ENCODE measurements around the gene SERPINF2.
"Not testable (repeated sequence)": the region's sequence is repeated elsewhere in the genome, so short reads cannot be mapped to it uniquely, and the experiment has no call there.

SERPINF2 gene

DNA sequence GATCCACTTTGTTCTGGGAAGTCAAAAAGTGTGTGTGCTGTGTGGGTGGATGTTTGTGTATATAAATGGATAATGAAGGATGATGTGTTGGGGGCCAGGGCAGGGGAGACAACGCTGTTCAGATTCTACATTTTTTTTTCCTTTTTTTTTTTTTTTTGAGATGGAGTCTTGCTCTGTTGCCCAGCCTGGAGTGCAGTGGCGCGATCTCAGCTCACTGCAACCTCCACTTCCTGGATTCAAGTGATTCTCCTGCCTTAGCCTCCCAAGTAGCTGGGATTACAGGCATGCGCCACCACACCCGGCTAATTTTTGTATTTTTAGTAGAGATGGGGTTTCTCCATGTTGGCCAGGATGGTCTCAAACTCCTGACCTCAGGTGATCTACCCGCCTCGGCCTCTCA is 22.0 kb downstream of the SERPINF2 start:
- DNase-seq, result not testable (repeated sequence)

DNA sequence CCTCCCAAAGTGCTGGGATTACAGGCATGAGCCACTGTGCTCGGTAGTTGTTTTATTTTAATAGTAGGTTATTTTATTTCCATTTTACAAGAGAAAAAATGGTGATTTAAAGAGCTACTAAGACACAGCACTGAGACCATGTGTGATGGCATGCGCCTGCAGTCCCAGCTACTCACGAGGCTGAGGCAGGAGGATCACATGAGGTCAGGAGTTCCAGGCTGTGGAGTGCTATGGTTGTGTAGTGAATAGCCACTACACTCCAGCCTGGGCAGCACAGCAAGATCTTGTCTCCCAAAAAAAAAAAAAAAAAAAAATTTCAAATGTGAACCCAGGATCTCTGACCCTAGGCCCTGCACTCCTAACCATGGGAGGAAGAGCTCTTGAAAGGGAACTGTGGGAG is 22.9 kb downstream of the SERPINF2 start:
- no peak for DNase-seq

DNA sequence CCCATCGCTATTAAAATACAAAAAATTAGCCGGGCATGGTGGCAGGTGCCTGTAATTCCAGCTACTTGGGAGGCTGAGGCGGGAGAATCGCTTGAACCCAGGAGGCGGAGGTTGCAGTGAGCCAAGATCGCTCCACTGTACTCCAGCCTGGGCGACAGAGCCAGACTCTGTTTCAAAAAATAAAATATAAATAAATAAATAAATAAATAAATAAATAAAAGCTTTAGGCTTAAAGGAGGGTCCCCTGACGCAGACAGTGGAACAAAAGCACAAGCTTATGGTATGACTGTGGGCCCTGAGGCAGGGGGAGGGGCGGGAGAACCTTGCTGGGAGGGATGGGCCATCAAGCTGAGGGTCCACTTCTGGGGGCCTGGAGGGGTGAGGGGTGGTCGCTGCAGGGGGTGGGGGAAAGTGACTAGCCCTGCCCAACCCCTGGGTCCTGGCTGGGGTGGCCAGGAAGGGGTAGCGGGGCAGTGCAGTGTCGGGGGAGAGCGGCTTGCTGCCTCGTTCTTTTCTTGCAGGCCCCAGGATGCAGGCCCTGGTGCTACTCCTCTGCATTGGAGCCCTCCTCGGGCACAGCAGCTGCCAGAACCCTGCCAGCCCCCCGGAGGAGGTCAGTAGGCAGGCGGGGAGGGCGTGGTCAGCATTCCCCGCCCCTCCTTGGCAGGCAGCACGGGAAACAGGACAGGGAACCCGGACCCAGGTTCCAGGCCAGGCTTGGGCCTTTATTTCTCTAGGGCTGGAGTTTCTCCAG is 23.9 kb downstream of the SERPINF2 start:
- DNase-seq, result no peak

DNA sequence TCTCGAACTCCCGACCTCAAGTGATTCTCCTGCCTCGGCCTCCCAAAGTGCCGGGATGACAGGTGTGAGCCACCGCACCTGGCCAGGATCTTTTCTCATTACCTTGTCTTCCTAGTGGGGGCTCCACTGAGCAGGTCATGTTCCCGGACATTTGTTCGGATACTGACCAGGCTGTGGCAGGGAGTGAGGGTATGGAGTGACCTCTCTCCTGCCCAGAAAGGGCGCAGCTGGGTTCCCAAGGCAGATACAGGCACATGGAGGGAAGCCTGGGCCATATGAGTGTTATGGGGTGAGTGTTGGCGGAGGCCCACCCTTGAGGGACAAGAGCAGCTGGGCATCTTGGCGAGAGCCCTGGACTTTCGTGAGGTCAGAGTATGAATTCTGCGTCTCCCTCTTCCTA is 24.7 kb downstream of the SERPINF2 start:
- no peak for DNase-seq

DNA sequence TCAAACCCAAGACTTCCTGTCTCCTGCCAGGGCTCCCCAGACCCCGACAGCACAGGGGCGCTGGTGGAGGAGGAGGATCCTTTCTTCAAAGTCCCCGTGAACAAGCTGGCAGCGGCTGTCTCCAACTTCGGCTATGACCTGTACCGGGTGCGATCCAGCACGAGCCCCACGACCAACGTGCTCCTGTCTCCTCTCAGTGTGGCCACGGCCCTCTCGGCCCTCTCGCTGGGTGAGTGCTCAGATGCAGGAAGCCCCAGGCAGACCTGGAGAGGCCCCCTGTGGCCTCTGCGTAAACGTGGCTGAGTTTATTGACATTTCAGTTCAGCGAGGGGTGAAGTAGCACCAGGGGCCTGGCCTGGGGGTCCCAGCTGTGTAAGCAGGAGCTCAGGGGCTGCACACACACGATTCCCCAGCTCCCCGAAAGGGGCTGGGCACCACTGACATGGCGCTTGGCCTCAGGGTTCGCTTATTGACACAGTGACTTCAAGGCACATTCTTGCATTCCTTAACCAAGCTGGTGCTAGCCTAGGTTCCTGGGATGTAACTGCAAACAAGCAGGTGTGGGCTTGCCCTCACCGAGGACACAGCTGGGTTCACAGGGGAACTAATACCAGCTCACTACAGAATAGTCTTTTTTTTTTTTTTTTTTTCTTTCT is 27.3 kb downstream of the SERPINF2 start:
- no peak for DNase-seq

DNA sequence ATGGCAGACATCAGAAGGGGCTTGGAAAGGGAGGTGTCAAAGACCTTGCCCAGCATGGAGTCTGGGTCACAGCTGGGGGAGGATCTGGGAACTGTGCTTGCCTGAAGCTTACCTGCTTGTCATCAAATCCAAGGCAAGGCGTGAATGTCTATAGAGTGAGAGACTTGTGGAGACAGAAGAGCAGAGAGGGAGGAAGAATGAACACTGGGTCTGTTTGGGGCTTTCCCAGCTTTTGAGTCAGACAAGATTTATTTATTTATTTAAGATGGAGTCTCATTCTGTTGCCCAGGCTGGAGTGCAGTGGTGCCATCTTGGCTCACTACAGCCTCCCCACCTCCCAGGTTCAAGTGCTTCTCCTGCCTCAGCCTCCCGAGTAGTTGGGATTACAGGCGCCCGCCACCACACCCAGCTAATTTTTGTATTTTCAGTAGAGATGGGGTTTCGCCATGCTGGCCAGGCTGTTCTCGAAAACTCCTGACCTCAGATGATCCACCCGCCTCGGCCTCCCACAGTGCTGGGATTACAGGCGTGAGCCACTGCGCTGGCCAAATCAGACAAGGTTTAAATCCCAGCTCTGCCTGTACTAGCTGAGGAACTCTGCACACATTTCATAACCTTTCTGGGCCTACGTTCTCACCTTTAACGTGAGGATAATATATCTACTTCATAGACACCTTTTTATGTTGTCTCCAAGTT is 30.5 kb downstream of the SERPINF2 start:
- DNase-seq, result not testable (repeated sequence)

DNA sequence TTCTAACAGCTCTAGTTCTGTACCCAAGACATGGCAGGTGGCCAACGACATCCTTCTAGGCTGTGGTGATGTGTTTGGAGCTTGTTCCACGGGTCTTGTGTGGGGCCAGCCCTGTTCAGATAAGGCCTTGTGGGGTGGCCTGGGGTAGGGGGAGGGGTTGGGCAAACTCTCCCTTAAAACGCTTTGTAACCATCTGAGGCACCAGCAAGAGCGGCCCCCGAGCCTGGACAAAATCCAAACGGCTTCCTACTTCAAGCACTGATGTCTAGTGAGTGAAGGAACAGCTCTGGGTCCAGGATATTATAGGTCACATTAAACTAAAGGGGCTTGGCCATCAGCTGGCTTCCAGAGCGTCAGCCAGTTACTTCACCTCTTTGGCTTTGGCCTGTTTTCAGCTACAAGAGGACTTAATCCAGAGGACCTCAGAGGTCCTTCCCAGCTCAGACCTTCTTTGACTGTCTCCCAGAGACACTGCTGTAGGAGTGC is 31.1 kb downstream of the SERPINF2 start:
- no peak for DNase-seq

DNA sequence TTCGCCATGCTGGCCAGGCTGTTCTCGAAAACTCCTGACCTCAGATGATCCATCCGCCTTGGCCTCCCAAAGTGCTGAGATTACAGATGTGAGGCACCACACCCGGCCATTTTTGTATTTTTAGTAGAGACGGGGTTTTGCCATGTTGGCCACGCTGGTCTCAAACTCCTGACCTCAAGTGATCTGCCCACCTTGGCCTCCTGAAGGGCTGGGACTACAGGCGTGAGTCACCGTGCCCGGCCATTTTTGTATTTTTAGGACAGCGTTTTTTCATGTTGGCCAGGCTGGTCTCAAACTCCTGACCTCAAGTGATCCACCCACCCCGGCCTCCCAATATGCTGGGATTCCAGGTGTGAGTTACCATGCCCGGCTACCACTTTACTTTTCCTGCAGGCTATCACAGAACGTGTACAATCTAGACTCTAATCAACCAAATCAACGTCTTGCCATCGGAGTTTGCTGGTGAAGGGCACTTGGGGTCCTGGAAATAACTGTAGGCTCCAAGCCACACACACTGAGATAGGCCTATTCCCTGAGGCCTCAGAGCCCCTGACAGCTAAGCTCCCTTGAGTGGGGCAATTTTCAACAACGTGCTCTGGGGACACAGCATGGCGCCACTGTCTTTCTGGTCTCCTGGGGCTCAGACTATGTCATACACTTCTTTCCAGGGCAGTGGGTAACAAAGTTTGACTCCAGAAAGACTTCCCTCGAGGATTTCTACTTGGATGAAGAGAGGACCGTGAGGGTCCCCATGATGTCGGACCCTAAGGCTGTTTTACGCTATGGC is 31.9 kb downstream of the SERPINF2 start:
- DNase-seq, result no peak

DNA sequence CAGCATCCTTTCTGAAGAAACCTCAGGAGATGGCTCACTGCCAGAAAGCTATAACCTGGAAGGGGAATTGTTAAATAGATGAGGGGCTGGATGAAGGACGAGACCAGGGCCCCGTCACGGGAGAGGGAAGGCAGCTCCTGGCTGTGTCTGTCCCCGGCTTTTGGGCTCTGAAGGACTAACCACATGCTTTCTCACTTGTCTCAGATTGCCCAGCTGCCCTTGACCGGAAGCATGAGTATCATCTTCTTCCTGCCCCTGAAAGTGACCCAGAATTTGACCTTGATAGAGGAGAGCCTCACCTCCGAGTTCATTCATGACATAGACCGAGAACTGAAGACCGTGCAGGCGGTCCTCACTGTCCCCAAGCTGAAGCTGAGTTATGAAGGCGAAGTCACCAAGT is 33.7 kb downstream of the SERPINF2 start:
- DNase-seq, result no peak

DNA sequence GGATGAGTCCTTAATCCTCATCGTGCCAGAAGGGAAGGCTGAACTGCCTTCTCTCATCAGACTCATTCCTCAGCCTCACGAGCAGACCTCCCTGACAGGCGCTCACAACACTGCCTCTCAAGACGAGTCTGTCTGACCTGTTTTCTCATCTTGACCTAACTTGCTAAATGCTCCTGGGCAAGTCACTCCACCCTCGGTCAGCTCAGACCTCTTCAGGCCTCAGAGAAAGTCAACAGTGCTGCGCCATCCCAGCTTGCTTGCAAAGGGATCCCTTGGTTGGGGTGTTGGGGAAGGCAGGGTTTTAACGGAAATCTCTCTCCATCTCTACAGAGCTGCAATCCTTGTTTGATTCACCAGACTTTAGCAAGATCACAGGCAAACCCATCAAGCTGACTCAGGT is 34.2 kb downstream of the SERPINF2 start:
- DNase-seq, result no peak

DNA sequence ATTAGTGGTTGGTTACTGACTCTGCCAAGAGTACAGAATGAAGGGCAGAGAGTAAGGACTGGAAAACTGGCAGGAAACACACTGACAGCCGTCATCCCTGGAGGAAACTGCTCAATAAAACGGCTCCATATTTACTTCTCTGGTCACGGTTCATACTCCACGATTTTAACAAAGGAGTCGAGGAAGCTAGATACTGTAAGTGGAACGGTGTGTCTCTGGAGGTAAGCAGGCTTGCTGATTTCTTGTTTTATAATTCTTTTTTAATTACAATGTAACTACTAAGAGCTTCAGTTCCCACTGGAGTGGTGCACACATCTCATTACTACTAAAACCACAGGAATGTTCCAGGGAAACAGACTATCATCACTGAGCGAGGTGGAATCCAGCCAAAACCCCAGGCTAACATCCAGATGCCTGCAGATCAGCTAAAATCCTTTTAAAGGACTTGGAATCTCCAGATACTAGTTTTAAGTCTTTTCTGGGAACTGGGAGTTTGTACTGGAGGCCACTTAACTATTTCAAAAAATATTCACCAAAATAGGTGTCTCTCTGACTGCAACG is 37.0 kb downstream of the SERPINF2 start:
- no peak for DNase-seq

DNA sequence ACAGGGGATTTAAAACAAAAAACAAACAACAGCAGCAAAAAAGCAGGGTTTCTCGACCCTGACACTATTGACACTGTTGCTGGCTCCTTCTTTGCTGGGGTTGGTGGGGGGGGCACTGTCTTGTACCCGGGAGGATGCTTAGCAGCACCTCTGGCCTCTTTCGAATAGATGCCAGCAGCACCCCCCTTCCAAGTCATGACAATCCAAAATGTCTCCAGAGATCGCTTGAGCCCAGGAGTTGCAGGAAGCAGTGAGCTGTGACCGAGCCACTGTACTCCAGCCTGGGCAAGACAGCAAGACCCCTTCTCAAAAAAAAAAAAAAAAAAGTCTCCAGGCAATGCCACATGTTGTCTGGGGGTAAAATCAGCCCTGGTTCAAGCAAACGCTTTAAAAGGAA is 39.5 kb downstream of the SERPINF2 start:
- DNase-seq, result no peak

DNA sequence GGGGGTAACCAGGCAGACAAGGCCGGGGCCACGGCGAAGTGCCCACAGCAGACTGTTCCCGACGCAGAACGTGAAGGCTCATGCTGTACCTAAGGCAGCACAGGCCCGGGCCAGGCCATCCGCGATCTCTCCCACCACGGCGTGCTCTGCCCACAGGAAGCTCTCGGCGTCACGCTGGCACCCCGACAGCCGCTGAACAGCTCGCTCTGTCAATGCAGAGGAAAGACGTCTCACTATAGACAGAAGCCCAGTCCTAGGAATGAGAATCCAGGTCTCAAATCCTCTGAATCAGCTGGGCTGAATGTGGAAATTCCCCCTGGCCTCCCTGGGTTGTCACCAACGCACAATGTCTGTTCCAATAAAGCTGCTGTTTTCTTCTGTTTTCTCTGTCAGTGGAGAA is 40.6 kb downstream of the SERPINF2 start:
- DNase-seq, result no peak

DNA sequence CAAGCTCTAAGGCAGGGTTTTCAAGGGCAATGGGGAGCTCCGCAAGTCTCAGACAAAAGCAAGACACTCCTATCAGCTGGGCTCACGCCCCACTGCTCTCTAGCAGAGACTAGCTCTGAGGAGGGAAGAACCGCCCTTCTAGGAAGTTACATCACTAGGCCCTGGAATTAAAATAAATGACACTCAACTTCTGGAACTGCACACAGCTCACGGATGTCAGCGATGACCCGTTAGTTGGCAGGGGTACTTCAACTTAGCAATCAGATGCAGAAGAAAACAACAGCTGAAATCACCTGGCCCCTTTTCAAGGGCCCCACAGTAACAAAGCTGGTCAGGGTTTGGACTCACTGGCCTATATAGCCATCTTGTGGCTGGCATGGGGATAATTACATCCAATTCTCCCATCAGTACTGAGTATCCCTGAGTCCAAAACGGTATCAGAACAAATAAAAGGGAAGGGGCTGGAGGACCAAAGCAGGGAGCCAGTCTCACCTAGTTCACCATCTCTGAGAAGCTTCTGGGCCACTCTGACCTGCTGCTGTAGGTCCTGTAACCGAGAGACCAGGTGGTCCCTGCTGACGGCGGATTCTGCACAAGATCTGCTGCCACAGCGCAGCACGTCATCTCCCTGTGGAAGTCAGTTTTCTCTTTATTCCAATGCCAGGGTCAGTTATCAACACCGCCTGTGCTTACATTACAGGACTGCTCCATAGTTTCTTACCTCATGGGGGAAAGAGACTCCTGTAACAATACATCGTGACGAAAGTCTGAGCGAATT is 41.4 kb downstream of the SERPINF2 start:
- no peak for DNase-seq

DNA sequence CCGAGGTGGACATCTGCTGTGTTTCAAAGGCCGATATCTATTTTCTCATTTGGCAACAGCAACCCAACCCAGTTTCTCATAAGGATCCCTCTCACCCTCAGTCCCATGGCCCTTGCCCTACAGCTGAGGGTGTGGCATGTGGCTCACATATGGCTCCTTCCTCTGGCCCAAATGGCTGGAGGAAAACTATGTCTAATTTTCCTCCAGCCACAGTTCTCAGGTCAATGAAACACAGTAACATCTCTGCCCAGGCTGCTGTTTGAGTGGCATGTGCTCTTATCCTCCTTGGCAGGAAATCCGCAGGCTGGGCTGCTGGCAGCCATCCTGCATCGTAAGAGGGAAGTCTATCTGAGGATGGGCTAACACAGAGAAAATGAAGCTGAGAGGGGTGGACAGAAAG is 43.3 kb downstream of the SERPINF2 start:
- DNase-seq, result no peak

DNA sequence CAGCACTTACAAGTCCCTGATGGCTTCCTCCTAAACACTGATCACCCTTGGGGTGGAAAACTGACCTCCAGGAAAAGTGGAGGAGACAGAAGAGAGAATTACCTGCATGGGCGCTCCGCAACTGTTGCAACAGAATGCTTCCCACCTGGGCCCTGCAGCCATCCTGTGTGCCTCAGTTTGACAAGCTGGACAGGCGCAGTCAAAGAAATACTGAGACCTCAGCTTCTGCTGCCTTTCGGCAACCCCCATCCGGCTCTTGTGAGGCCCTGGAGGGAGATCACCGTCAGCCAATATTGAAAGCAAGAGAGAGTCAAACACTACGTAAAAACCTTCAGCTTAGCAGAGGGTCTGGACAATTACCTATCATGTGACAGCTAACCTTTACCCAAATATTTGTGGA is 44.0 kb downstream of the SERPINF2 start:
- DNase-seq, result no peak

DNA sequence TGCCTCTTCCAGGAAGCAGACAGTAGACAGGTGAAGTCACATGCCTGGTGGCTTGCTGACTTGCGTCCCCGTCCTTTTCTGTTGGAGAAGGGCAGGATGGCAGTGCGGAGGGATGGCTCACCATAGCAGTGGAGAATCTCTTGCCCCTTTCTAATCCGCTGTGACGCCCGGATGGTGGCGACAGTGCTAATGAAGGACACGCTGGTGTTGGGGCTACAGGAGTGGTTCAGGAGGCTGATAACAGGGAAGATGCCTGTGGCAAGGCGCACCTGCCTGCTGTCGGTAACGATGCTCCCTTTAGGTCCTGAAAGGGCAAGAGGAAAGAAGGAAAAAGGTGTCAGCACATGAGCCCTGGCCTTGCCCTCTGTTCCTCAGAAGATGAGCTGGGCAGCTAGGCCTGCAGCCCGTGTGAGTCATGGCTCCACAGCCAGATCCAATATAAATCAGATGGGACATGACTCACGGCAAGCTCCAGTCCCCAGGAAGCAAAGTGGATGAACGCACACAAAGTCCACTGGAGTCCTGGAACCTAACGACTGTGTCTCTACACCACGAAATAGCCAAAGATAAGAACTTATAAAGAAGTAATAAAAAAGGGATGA is 44.7 kb downstream of the SERPINF2 start:
- DNase-seq, result no peak

DNA sequence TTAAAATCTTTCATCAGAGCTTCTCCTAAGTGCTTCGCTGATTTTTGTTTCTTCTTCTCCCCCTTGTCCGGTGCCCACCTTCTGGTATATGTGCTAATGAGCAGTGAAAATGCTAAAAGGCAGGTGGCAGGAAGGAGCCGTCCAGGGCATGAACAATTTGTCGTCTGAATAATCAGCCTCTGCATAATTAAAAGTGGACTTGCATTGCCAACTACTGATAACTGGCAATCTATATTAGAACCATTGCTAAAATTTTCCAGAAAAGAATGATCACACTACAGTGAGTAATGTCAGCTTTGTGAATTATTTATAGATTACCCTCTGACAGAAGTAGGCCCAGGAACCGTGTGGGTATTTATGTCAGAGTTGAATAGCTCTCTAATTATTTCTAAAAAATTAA is 47.3 kb downstream of the SERPINF2 start:
- DNase-seq, result no peak

DNA sequence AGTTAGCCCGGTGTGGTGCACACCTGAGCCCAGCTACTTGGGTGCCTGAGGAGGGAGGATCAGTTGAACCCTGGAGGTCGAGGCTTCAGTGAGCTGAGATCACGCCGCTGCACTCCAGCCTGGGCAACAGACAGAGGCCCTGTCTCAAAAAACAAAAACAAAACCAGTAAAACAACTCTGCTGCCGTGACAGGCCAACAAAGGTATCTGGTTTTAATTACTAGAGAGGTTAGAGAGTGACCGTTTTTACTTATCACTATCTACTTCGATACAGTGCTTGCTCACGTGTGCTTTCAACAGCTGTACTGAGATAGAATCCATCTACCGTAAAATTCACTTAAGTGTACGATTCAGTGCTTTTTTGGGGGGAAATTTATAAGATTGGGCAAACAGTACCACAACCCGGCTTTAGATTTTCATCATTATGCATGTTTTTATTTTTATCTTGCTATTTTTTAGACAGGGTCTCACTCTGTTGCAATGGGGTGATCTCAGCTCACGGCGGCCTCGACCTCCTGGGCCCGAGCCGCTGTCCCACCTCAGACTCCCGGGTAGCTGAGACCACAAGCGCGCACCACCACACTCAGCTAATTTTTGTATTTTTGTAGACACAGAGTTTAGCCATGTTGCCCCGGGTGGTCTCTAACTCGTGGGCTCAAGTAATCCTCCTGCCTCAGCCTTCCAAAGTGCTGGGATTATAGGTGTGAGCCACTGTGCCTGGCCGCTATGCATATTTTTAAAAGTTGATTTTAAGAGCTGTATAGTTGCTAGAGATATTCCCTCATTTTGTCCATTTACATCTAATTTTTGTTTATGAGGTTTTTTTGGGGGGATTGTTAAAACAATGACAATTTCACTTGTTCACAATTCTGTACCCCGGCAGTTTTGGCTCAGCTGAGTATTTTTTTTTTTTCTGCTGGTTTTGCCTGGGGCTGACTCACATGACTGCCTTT is 50.1 kb downstream of the SERPINF2 start:
- no peak for DNase-seq

DNA sequence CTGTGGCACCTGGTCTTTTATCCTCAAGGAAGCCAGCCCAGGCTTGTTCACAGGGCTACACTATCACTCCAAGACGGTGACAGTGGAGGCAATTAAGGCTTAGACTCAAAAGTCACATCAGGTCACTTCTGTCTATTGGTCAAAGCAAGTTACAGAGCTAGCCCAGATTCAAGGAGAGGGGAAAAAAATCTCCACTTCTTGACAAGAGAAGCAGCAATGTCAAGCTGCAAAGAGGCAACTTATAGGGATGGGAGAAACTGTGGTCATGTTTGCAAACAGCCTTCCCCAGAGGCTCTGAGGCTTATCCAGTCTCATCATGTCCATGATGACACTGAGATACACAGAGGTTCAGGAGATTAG is 50.8 kb downstream of the SERPINF2 start:
- no peak for DNase-seq

Measured in T-helper 9 cell (primary cell).